K562 (cell line): Measurements from ENCODE around the gene FOXR1. TPM values are rescaled to one million over a fixed set of nuclear protein-coding genes. Genes with fewer than 3 reads are reported as not detected.

Experiments
- BRCA1 ChIP-seq, 2 experiments: fragments of 450-650 bp in 1 of 2; sonication (generic) in 1 of 2; formaldehyde crosslinking in 1 of 2; IDR thresholded peaks; 2 replicates each; pipeline versions ENCODE4 v1.5.0 to v1.6.1; 2017 to 2020; ENCODE audit warnings: mild to moderate bottlenecking in 1 of 2, missing genetic modification reagents in 1 of 2
- BRD4 ChIP-seq: fragments of 200-600 bp; sonication (generic); IDR thresholded peaks from 2 replicates; pipeline ENCODE4 v1.6.1; 2017; ENCODE audit warnings: inconsistent platforms
- CBX3 ChIP-seq, 2 experiments: IDR thresholded peaks; 1 replicate in 1 of 2; 2 replicates in 1 of 2; pipeline ENCODE4 v1.6.1; 2012; ENCODE audit warnings: inconsistent platforms in 2 of 2, low read length in 2 of 2, borderline replicate concordance in 1 of 2, control low read depth in 1 of 2
- CCNT2 ChIP-seq: IDR thresholded peaks from 2 replicates; pipeline ENCODE4 v1.6.1; 2011; ENCODE audit warnings: borderline replicate concordance, low read depth, mild to moderate bottlenecking, moderate library complexity, mixed read lengths, low read length; ENCODE audit not compliant: insufficient read length; ENCODE audit errors: extremely low read depth
- COPS2 ChIP-seq: fragments of 450-650 bp; conservative IDR thresholded peaks from 2 replicates; pipeline ENCODE4 v1.6.1; 2016; ENCODE audit warnings: mild to moderate bottlenecking, moderate library complexity
- DMBX1 ChIP-seq: fragments of 250-450 bp; sonication (Bioruptor Pico); IDR thresholded peaks from 2 replicates; pipeline ENCODE4 v1.8.0; 2022; ENCODE audit warnings: inconsistent platforms, mild to moderate bottlenecking, moderate library complexity, borderline replicate concordance
- ETV1 ChIP-seq: fragments of 450-650 bp; conservative IDR thresholded peaks from 2 replicates; pipeline ENCODE4 v1.6.1; 2016; ENCODE audit warnings: missing genetic modification characterization, control low read depth, low read depth, missing compliant biosample characterization
- EWSR1 ChIP-seq: fragments of 450-650 bp; IDR thresholded peaks from 2 replicates; pipeline ENCODE4 v1.6.1; 2018; ENCODE audit warnings: borderline replicate concordance, mild to moderate bottlenecking, low read depth, moderate library complexity; ENCODE audit not compliant: partially characterized antibody
- FOXA1 ChIP-seq: fragments of 450-650 bp; IDR thresholded peaks from 2 replicates; pipeline ENCODE4 v1.6.1; 2016; ENCODE audit warnings: mild to moderate bottlenecking, borderline replicate concordance
- HCFC1 ChIP-seq: IDR thresholded peaks from 2 replicates; pipeline ENCODE4 v1.6.1; 2012; ENCODE audit warnings: low read depth, low read length, improper control_type of control experiment
- IFI16 ChIP-seq: fragments of 250-450 bp; sonication (Bioruptor Pico); IDR thresholded peaks from 2 replicates; pipeline ENCODE4 v2.1.2; 2022; ENCODE audit warnings: mild to moderate bottlenecking, inconsistent platforms
- KAT7 ChIP-seq: sonication (generic); formaldehyde crosslinking; IDR thresholded peaks from 2 replicates; pipeline ENCODE4 v1.8.0; 2022; ENCODE audit warnings: missing genetic modification reagents, mild to moderate bottlenecking, borderline replicate concordance
- NCOR1 ChIP-seq: fragments of 450-650 bp; IDR thresholded peaks from 2 replicates; pipeline ENCODE4 v1.6.1; 2016; ENCODE audit warnings: mild to moderate bottlenecking, moderate library complexity
- PTTG1 ChIP-seq: fragments of 450-650 bp; IDR thresholded peaks from 2 replicates; pipeline ENCODE4 v1.6.1; 2016; ENCODE audit warnings: low read depth, mild to moderate bottlenecking, missing genetic modification characterization, missing compliant biosample characterization
- RCOR1 ChIP-seq, 2 experiments: IDR thresholded peaks; 2 replicates each; pipeline ENCODE4 v1.6.1; 2012; ENCODE audit warnings: low read depth in 2 of 2, low read length in 2 of 2, borderline replicate concordance in 1 of 2, improper control_type of control experiment in 1 of 2
- SMARCA5 ChIP-seq: fragments of 450-650 bp; IDR thresholded peaks from 2 replicates; pipeline ENCODE4 v1.6.1; 2016
- SMARCE1 ChIP-seq: fragments of 450-650 bp; IDR thresholded peaks from 2 replicates; pipeline ENCODE4 v1.7.1; 2016; ENCODE audit warnings: mild to moderate bottlenecking
- SRSF3 ChIP-seq: fragments of 200-400 bp; formaldehyde crosslinking; IDR thresholded peaks from 2 replicates; pipeline ENCODE4 v1.6.1; 2016; ENCODE audit warnings: mild to moderate bottlenecking, low read length, moderate library complexity; ENCODE audit not compliant: insufficient read depth
- ZFP36 ChIP-seq: fragments of 150-350 bp; IDR thresholded peaks from 2 replicates; pipeline ENCODE4 v1.6.1; 2018; ENCODE audit warnings: low read length, low read depth; ENCODE audit not compliant: partially characterized antibody
- ZNF121 ChIP-seq: sonication (generic); formaldehyde crosslinking; conservative IDR thresholded peaks from 2 replicates; pipeline ENCODE4 v1.8.0; 2022; ENCODE audit warnings: missing genetic modification reagents
- ZNF197 ChIP-seq: fragments of 200-800 bp; sonication (Bioruptor generic); IDR thresholded peaks from 2 replicates; pipeline ENCODE4 v1.6.1; 2016; ENCODE audit warnings: low read depth, missing genetic modification characterization, missing compliant biosample characterization
- ZNF655 ChIP-seq: fragments of 250-450 bp; sonication (Bioruptor Pico); IDR thresholded peaks from 2 replicates; pipeline ENCODE4 v1.5.0; 2021
- polyA plus RNA-seq, 8 experiments: library from polyadenylated mRNA; depleted of rRNA in 4 of 8; stranded (reverse) in 5 of 8; unstranded in 3 of 8; fragments of >200 nt; fragmentation: Nextera tagmentation in 2 of 8; fragmentation: Illumina TruSeq in 1 of 8; extraction: Ambion mirVana in 2 of 8; extraction: Trizol in 1 of 8; gene quantifications; 2 replicates each; pipeline versions ENCODE4 v1.2.1 to v1.2.3, GENCODE V29; 2011 to 2014; ENCODE audit warnings: inconsistent platforms in 1 of 8, missing spikeins in 1 of 8
- total RNA-seq, 7 experiments: library from RNA; depleted of rRNA in 6 of 7; stranded (reverse); fragments of >200 nt in 6 of 7; fragmentation: Illumina TruSeq in 2 of 7; extraction: Trizol in 2 of 7; gene quantifications; 2 replicates each; pipeline versions ENCODE4 v1.2.1 to v1.2.3, GENCODE V29; 2011 to 2021; ENCODE audit warnings: low replicate concordance in 1 of 7
- TF ChIP-seq, protein P1 (sequence below): fragments of 450-650 bp; IDR thresholded peaks from 2 replicates; pipeline ENCODE4 v1.6.1; 2016; ENCODE audit warnings: borderline replicate concordance
- TF ChIP-seq, protein P2 (sequence below): IDR thresholded peaks from 2 replicates; pipeline ENCODE4 v1.6.1; 2011; ENCODE audit warnings: borderline replicate concordance, low read depth, mild to moderate bottlenecking, moderate library complexity, low read length; ENCODE audit not compliant: insufficient read depth, poor library complexity, severe bottlenecking

Gene FOXR1
- total and polyA plus RNA-seq, 9 of the 15 experiments (the other 6 are each of a cell fraction or from before 2014, with no cell fraction given), result not detected

GRCh38 chr11:119024430-119025098, 53.0 kb downstream of the FOXR1 start (continued):
- TF ChIP-seq DMBX1 (CRISPR knock-in tag) (no peak), COPS2 (no peak), ZNF655 (no peak), ZNF121 (no peak), CCNT2 (no peak), SMARCE1 (no peak), KAT7 (CRISPR knock-in tag) (no peak), ZFP36 (no peak), BRCA1 (IDR thresholded peaks at IDR 0.05) (no peak), BRCA1 (CRISPR knock-in tag; IDR thresholded peaks at IDR 0.05) (no peak), EWSR1 (no peak), RCOR1 (IDR thresholded peaks at IDR 0.05; ENCODE audit: borderline replicate concordance in 1 of 2, low read depth in 2 of 2, low read length in 2 of 2) (peak in 1 of 2 experiments; percentile 39; a peak in 1 of 4 replicates), PTTG1 (tag) (no peak), SMARCA5 (no peak), BRD4 (no peak), IFI16 (CRISPR knock-in tag) (no peak), SRSF3 (no peak), FOXA1 (no peak), NCOR1 (no peak), HCFC1 (no peak), ZNF197 (CRISPR knock-in tag) (no peak), CBX3 (IDR thresholded peaks at IDR 0.05; ENCODE audit: borderline replicate concordance in 1 of 2, low read length in 2 of 2) (no peak), ETV1 (no peak)
- TF ChIP-seq, protein P1, sequence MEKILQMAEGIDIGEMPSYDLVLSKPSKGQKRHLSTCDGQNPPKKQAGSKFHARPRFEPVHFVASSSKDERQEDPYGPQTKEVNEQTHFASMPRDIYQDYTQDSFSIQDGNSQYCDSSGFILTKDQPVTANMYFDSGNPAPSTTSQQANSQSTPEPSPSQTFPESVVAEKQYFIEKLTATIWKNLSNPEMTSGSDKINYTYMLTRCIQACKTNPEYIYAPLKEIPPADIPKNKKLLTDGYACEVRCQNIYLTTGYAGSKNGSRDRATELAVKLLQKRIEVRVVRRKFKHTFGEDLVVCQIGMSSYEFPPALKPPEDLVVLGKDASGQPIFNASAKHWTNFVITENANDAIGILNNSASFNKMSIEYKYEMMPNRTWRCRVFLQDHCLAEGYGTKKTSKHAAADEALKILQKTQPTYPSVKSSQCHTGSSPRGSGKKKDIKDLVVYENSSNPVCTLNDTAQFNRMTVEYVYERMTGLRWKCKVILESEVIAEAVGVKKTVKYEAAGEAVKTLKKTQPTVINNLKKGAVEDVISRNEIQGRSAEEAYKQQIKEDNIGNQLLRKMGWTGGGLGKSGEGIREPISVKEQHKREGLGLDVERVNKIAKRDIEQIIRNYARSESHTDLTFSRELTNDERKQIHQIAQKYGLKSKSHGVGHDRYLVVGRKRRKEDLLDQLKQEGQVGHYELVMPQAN, result no peak
- TF ChIP-seq, protein P2, sequence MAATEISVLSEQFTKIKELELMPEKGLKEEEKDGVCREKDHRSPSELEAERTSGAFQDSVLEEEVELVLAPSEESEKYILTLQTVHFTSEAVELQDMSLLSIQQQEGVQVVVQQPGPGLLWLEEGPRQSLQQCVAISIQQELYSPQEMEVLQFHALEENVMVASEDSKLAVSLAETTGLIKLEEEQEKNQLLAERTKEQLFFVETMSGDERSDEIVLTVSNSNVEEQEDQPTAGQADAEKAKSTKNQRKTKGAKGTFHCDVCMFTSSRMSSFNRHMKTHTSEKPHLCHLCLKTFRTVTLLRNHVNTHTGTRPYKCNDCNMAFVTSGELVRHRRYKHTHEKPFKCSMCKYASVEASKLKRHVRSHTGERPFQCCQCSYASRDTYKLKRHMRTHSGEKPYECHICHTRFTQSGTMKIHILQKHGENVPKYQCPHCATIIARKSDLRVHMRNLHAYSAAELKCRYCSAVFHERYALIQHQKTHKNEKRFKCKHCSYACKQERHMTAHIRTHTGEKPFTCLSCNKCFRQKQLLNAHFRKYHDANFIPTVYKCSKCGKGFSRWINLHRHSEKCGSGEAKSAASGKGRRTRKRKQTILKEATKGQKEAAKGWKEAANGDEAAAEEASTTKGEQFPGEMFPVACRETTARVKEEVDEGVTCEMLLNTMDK, result no peak
